HG02588 (cell line): ENCODE measurements around the gene CHST11.

Experiments
- ATAC-seq: cut with Tn5 transposase; IDR thresholded peaks from one replicate; pipeline ENCODE4 v1.9.1; 2021; ENCODE audit warnings: mild to moderate bottlenecking, moderate library complexity; ENCODE audit not compliant: unreplicated experiment

The CHST11 gene

DNA sequence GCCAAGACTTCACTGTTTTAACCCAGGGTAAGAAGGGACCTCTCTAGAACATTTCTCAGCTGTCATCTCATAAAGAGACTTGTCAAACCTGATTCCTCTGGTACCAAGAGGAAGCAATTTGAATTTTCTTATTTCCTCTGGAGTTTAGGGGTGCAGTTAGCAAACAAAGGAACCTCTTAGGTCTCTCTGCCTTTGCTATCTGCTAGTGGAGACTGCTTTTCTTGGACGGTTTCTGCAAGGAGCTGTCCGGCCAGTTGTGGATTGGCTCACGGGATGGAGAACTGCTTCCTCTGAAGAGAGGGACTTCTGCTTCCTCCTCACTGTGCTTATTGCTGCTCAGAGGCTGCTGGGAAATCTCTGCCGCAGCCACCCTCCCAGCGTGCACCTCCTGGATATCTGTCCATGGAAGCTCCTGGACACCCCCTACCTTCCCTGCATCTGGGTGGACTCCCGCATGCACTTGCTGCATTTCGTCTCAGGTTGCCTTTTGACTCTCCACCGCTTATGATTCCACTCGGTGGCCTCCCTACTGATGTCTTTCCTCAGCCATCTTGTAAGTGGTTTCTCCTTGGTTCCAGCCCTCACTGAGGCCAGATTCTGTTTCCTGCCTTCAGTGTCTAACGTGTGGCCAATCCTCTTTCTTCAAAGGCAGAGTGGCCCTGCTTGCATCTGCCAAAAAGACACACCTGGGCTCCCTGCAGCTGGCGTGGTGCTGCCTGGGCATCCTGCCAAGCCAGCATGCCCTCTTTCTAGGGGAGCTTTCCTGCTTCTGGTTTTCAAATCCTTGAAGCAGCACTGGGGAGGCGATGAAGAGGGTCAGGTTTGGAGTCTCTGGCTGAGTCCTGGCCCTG lies 187.3 kb downstream of the CHST11 start:
- ATAC-seq: no peak

DNA sequence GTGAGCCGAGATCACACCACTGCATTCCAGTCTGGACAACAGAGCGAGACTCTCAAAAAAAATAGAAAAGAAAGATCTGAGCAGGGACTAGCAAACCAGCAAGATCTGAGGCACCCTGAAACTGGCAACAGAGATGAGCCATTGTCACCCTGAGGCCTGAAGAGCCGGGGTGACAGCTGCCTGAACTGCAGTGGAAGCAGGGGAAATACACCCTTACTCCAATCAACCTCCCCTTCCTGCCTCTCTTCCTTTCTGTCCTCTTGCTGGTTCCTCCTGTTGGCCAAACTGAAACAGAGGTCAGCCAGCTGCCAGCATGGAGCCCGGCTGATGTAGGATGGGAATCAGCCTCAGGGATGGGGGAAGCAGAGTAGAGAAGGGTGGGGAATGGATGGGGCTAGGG lies 192.0 kb downstream of the CHST11 start:
- no peak for ATAC-seq

DNA sequence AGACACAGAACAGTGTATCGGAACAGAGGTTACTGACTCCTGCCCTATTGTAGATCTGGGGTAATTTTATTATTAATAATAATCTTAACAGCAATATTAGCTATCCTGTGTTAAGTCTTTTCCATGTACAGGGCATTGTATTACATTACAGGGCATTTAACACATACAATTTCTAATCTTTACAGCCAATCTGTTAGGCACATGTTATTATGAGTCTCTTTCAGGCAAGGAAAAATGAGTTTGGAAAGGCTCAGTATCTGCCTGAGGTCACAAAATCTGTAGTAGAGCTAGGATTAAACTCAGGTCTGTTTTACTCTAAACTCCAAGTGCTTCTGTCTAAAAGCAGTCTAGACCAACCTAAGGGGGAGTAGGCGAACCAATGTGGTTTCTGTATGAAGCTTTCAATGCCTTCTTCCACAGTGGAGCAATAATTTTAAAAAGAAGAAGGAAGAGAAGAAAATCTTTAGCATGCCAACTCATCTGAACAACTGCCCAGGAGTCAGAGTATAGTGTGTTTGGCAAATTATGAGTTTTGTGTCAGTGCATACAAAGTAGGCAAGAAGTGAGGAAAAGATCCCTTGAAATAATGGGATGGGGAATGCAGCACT lies 192.6 kb downstream of the CHST11 start:
- ATAC-seq: no peak

DNA sequence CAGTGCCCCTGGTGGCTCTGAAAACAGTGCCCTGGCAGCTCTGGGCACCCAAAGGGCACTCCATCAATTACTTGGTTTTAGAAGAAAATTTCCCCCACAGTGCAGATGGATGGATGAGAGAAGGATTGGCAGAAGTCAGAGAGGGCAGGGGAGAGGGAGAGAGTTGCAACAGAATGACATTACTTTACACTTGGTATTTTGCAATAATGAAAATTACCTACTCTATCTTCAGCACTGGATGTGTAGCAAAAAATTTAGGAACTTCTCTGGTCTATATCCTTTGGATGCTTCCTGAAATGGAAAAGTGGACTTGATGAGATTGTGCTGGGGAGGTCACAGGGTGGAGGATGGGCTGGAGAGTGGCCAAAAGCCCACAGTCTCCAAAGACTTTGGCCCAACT lies 193.2 kb downstream of the CHST11 start:
- ATAC-seq: no peak

DNA sequence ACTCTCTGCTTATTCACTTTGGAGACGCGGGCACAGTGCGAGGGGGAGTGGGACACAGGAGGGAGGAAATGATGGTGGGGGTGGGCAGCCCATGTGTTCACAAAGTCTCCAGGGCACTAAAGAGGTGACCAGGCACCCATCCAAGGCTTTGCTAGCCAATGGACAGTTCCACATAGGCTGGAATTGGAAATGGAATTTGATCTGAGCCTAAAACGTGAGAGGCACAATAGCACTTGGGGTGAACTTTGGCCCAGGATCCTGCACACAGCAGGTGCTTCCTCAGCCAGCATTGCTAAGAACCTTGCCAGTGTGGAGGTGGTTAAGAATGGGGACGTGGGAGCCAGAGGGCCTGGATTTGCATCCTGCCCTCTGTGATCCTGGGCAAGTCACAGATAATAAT lies 193.8 kb downstream of the CHST11 start:
- no peak for ATAC-seq

DNA sequence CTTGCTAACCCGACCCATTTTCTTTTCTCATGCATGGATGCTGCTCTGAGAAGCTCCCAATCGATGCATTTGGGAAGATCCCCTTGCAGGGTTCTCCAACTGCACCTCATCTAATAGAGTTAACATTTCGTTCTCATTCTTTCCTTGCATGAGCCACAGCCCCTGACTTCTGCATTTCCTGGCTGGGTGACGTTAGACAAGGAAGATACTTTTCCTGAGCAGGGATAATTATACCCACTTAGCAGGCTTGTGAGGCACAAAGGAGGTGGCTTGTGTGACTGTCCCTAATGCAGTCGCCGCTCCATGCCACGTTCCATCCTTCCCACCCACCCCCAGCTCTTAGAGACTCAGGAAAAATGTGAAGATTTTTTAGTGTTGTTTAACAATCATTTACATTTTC lies 195.1 kb downstream of the CHST11 start:
- ATAC-seq: no peak

DNA sequence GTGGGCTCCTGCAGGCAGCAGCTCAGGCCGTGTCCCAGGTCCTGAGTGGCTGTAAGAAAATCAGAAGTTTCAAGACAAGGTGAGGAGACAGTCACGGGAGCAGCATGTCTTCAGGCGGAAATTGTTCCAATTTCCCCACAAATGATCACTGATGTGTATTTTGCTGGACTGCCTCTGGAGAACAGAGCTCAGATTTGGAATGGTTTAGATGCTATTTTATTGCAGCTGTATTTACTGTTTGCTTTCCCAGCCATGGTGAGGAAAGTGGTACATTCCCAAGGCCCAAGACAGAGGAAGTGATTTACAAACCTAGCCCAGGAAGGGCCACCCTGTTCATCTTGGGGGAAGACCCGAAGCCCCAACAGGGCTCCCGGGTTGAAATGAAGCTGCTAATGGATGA lies 195.6 kb downstream of the CHST11 start:
- ATAC-seq: no peak

DNA sequence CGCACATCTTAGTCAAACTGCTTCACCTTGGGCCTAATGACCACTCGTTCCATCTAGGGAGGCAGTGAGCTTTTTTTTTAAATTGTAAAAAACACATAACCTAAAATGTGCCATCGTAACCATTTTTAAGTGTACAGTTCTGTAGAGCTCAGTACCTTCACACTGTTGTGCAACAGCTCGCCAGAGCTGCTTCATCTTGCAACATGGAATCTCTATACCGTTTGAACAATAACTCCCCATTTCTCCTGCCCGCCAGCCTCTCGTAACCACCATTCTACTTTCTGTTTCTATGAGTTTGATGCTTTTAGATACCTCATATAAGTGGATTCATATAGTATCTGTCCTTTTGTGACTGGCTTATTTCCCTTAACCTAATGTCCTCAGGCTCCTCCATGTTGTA lies 196.2 kb downstream of the CHST11 start:
- ATAC-seq: no peak

DNA sequence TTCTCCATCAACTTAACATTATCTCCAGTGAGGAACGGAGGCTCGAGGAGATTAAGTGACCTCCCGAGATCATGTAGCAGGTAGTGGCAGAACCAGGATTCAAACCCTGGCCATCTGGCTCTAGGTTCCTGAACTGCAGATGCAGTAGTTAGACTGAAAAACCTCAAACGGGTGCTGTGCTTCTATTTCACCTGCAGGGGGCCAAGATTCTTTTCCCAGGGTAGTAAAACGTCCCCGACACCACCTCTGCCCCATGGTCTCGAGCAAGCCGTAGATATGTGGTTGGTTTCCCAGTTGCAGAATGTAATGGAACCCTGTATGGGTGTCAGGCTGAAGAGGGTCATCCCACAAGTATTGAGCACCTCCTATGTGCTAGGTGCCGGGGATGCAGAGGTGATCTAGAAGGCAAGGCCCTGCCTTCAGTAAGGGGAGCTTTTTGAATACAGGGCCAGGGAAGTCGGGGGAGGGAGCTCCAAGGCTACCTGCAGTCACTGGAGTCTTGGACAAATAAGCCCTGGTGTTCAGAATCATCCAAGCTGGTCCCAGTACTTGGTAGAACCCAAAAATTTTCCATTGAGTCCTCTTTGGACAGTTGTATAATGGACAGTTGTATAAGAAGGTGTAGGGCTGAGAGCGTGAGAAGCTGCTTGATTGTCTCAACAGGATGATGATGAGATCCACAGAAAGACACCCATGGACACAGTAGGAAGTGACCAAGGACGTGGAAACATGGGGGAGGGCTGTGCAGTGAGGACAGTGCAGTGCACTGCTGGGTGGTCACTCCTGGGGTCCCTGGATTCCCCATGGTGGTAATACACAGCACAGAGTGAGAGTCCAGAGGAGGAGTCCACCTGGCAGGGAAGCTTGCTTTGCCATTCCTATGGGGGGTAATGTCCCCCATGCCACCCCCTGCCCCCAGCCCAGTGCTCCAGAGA lies 197.2 kb downstream of the CHST11 start:
- ATAC-seq: no peak

DNA sequence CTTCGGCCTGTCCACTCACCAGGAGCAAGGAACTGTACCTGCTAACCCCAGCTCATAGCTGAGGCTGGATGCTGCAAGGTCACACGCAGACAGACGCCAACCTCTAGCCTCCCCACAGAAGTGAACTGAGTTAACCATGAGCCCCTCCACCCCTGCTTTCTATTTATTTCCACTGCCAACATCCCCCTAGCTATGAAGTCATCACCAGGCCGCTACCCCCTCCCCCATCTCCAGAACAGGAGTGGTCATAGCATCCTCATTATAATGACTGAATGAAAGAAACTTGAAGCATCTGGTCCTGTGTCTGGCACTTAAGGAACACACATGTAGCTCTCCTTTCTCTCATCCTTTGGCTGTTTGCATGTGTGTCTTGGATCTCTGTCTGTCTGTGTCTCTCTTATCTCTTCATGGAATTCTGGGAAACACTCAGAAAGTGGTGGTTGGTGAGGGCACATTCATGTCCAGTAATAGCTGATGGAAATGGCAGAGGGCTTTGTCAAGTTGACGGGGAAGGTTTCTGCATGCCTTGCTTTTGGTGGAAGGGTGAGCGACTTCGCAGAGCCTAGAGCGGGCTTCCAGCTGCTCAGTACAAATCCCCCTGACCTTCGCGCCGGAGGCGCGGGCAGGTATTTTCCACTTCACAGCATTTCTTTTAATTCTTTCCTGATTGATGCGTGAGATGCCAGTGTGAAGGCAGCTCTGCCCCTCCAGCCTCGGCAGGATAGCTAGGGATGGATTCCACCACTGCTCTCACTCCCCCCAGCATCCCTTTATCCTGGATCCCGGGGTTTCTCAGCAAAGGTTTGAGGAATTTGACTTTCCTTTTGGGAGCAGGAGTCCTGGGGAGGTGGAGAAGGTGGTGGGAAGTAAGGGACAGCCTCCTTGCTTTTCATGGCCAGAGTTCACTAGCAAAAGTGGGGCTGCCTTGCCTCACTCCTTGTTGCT lies 198.2 kb downstream of the CHST11 start:
- no peak for ATAC-seq

DNA sequence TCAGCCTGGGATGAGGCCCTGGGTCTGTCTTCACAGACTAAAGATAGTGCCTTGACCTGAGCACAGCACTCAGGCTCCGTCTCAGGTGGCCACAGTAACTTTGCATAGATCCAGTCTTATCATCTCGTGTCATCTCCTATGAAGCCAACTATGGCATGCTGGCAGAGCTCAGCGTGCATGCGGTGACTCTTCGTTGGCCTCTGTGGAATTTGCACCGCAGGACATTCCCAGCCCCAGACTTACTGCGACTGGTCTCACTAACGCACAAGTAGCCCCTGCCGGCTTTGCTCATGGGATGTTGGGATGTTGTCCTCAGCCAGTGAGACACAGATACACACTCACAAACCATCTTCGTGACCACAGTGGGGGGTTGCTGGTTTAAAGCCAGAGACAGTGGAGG lies 199.6 kb downstream of the CHST11 start:
- no peak for ATAC-seq

DNA sequence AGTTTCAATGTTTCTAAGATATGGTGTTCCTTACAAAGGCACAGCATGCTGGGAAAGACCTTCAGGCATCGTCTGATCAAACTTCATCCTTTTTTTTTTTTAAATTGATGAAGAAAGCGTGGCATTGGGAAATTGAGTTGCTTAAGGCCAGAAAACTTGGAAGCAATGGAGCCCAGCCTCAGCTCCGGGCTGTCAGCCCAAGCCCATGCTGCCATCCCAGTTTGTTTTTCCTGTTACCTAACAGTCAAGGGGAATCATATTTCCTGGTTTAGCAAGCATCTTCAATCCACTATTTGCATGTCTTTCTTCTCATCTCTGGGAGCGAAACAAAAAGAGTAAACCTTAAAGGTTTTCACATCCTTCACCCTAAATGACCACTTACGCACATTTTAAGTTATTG lies 200.2 kb downstream of the CHST11 start:
- ATAC-seq: no peak

DNA sequence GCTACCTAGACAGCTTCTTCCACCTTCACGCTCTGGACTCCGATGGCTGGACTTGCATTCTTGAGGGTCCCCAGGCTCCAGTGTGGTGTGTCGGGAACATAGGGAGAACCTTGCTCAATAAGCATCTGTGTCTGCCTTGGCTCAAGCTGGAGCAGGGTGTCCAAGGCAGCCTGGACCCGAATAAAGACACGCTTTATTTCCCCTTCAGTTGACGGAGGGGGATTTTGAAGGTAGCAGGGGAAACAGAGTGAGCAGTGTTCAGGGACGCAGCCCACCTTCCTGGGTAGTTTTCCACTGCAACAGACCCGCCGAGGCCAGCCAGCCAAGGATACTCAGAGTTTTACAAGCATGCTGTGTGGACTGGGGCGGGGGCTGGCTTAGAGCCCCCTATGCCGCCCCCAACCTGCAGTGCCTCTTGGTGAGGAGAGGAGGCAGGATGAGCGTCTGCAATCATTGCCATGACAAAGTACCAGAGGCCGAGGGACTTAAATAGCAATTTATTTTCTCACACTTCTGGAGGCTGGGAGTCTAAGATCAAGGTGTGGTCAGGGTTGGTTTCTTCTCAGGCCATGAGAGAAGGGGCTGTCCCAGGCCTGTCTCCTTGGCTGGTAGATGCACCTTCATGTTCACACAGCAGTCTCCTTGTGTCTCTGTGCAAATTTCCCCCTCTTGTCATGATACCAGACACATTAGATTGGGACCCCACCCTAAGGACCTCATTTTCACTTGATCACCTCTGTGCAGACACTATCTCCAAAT lies 201.2 kb downstream of the CHST11 start:
- peak; percentile 46 for ATAC-seq

DNA sequence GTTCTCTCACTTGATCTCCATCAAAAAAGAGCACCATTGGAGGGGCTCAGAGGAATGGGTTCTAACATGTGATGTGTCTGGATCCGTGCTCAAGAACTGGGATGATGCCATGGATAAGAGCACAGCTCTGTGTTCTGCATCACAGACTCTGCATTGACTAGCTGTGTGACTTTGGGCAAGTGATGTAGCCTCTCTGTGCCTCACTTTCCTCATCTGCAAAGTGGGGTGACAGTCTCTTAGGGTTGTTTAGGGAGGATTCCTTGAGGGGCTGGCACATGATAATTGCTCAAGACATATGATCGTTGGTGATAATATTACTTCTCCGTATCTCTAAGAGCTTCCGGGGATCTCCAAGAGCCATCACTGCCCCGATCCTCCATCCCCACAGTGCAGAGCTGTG lies 202.3 kb downstream of the CHST11 start:
- no peak for ATAC-seq

DNA sequence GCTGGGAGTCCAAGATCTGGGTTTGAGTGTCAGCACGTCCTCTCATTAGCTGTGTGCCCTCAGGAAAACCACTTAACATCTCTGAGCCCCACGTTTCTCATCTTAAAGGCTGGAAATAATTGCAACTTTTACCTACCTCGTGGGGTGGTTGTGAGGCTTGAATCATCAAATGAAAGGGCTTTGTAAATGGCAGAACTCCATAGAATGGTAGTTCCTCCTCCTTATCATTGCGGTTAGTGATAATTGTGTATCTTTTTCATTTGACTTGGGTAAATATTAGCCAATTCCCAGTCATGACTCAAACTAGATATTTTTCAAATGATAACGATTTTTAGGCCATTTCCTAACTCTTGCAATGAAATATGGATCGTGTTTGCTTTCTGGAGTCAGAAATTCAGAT lies 205.5 kb downstream of the CHST11 start:
- no peak for ATAC-seq

DNA sequence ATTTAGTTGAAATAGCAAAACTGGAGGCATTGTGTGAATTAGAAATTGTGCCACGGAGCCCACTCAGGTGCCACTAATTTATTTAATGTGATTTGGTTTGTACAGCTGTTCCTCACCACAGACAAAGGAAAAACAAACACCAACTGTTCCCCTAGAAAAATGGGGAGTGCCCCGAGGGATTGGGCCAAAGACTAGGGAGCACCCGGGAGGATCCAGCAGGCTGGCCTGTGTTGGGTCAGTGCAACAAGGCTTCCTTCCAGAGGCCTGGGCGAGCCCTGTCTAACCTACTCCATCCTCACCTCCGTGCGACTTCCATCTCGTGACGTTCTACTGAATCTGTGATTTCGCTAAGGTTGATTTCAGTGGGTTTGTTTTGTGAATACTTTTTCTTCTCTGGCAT lies 206.2 kb downstream of the CHST11 start:
- ATAC-seq: no peak

DNA sequence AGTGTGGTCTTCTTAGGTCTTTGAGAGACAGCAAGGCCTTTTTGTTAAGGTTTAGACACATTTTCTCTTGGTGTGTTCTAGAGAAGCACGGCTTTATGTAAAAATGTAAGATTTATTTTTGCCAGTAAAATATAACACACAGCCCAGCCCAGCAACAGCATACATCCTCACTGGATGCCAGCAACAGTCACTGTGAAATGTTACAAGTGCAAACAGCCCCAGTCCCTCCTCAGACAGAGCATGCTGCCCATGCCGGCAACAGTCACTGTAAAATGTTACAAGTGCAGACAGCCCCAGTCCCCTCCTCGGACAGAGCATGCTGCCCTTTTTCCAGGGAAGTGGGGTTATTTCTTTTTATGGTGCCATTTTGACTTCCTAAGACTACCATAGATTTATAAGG lies 207.6 kb downstream of the CHST11 start:
- ATAC-seq: no peak

DNA sequence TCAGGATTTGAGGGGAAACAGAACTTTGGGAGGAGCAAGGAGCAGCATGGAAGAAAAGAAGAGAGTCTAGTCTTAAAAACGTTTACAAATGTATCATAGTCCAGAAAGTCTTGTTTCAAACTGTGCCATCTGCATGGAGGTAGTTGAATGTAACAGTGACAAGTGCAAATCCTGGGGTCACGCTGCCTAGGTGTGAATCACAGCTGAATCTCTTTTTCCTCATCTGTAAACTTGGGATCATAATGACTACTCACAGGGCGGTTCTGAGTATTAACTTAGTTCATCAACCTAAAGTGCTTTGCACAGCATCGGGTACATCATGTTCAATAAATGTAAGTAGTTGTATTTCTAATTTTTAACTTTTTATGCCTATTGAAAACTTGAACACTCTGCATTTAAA lies 208.5 kb downstream of the CHST11 start:
- no peak for ATAC-seq

DNA sequence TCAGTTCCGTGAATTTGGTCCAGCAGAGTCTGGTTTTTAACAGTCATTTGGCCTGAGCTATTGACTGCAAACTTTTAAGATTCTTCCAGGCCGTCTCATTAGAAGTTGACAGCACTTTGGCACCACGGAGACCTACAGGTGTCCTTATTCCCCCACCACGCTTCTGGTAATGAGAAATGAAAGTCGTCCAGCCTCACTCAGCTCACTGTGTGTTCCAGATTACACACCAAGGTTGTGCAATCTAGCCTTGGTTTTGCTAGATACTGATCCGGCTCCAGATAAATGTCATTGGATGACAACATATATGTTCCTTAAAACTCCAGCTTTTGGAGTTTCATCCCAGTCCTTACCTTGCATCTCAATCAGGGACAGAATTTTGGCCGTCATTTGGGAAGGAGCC lies 210.4 kb downstream of the CHST11 start:
- ATAC-seq: no peak

DNA sequence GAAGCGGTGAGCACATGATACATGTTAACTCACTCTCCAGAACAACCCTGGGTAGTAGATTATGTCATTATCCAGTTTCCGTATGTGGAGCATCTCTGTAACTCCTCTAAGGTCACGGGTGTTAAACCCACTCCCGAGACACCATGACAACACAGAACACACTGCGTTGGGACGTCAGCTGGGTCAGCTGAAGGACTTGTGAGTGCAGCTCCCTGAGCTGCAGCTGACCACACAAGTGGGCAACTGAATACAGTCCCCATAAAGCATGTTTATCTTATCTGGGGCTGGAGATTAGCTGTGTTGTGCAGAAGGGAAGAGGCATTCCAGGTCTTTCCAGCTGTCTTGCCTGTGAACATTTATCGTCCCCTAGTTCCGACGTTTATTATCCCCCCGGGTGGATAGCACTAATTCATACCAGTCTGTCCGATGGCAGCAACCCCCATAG lies 211.5 kb downstream of the CHST11 start:
- no peak for ATAC-seq
